LHCN-M2 (cell line): Measurements from ENCODE around the gene ERBB3. TPM values are rescaled to one million over a fixed set of nuclear protein-coding genes. Genes with fewer than 3 reads are reported as not detected.
A peak's percentile ranks its signal among the peaks of the same experiment; 100 is the strongest.

ENCODE experiments used
- DNase-seq: peaks from one replicate; pipeline ENCODE4 v3.0.0-alpha.2; 2012; ENCODE audit warnings: low read depth
- total RNA-seq: library from RNA; depleted of rRNA; stranded (reverse); fragments of >200 nt; gene quantifications from 2 replicates; pipeline ENCODE4 v1.2.3, GENCODE V29; 2014; rRNA removed

Gene ERBB3
- total RNA-seq, 1 experiment from 2014 or later = 1.7 TPM

DNA sequence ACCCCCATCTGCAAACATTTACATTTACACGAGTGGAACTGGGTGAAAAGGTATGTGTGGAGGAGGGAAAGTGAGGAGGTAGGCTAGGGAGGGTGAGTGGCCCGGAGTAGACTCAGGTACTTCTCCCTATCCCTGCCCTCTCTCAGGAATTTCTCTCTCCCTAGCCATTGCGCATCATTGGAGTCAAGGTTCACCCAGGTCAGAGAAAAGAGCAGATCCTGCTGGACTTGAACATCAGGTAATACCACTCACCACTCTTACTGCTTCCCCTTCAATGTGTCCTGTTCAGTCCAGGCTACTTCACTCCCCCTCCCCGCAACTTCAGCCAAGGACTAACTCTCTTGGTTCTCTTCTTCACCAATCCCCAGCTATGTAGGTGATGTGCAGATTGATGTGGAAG is 50.9 kb downstream of the ERBB3 start:
- DNase-seq = no peak

DNA sequence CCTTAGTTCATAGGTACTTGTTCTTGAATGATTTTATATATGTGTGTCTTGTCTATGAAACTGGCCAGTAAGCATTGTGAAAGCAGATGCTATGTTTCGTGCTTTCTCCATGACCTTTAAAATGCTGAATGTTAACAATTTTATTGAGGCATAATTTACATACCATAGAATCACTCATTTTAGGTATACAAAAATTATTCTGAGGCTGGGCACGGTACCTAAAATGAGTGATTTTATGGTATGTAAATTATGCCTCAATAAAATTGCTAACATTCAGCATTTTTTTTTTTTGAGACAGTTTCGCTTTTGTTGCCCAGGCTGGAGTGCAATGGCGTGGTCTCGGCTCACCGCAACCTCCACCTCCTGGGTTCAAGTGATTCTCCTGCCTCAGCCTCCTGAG is 54.9 kb downstream of the ERBB3 start:
- no peak for DNase-seq

DNA sequence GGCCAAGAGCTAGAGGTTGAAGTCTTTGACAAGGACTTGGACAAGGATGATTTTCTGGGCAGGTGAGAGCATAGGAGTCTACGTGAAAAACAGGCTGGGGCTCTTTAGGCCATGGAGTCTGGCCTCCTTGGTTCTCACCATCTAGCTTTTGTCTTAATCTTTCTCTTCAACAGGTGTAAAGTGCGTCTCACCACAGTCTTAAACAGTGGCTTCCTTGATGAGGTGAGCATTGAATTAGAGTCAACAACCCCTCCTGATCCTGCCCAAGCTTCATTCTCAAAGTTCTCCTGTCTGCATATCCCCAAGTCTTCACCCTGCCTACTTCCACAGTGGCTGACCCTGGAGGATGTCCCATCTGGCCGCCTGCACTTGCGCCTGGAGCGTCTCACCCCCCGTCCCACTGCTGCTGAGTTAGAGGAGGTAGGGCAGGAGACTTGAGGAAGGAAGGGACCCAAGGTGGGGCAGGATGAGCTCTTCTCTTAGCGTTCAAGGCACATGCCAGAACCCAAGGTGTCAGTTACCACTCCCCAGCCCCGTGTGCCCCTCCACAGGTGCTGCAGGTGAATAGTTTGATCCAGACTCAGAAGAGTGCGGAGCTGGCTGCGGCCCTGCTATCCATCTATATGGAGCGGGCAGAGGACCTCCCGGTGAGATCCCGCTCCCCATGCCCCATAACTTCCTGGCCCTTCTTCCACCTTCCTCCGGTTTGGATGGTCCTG is 58.0 kb downstream of the ERBB3 start:
- DNase-seq = no peak

DNA sequence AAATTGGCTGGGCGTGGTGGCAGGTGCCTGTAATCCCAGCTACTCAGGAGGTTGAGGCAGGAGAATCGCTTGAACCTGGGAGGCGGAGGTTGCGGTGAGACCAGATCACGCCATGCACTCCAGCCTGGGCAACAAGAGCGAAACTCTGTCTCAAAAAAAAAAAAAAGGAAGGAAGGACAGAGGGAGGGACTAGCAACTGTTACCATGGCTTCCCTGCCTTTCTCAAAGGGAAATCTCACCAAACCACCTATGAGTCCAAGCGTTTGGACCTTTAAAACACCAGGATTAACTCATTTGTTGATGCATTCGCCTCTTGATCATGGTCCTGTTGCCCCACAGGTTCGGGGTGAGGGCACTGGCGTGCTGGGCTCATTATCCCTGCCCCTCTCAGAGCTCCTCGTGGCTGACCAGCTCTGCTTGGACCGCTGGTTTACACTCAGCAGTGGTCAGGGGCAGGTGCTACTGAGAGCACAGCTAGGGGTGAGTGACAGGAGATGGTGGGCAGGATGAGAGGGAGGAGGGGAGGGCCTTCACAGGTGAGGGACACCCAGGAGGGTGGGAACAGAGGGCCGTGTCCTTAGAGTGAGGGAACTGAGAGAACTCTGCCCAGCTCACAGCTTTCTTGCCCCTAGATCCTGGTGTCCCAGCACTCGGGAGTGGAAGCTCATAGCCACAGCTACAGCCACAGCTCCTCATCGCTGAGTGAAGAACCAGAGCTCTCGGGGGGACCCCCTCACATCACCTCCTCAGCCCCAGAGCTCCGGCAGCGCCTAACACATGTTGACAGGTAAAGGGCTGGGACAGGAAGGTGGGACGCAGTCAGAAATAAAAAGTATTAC is 62.2 kb downstream of the ERBB3 start:
- DNase-seq = no peak

DNA sequence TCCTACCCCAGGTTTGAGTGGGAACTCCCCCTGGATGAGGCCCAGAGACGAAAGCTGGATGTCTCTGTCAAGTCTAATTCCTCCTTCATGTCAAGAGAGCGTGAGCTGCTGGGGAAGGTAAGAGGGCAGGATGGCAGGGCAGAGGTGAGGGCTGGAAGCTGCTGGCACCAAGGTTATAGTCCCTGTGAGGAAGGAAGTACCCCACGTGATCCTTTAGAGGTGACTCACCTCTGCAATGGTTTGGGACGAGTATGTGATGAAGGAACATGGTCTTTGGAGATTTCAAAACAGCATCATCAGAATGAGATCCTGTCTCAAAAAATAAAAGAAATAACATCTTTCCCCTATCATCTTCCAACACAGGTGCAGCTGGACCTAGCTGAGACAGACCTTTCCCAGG is 63.3 kb downstream of the ERBB3 start:
- DNase-seq = no peak

DNA sequence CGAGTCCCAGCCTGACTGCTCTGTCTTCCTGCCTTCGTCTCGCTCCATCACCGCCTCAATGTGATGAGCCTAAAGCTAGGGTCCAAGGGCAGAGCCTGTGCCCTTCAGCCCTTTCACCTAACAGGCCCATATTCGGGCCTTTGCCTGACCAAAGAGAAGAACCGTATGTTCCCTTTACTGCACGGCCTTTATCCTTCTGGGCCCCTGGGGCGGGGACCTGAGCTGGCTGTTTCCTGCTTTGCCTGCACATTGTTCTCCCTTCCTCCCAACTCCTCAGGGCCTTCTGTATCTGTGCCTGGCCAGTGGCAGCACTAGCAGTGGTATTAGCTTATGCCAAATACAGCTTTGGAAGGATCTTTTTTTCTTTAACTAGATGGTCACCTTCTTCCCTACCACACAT is 63.9 kb downstream of the ERBB3 start:
- DNase-seq = no peak

DNA sequence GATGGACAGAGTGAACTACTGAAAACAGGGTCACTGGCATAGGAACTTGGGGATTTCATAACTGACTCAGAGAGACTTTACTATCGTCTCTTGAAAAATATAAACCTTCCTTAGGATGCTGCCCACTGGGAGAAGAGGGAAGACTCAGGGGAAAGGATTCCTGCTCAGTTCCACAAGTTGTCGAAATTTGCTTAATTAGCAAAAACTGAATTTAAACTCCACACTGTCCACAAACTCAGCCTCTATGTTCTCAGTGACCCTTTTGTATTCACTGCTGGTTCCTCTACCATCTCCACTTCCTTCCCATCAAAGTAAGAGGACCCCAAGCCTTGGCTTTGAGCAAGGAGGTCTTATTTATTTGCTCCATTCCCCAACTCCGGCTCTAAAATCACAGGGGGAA is 65.3 kb downstream of the ERBB3 start:
- no peak for DNase-seq

DNA sequence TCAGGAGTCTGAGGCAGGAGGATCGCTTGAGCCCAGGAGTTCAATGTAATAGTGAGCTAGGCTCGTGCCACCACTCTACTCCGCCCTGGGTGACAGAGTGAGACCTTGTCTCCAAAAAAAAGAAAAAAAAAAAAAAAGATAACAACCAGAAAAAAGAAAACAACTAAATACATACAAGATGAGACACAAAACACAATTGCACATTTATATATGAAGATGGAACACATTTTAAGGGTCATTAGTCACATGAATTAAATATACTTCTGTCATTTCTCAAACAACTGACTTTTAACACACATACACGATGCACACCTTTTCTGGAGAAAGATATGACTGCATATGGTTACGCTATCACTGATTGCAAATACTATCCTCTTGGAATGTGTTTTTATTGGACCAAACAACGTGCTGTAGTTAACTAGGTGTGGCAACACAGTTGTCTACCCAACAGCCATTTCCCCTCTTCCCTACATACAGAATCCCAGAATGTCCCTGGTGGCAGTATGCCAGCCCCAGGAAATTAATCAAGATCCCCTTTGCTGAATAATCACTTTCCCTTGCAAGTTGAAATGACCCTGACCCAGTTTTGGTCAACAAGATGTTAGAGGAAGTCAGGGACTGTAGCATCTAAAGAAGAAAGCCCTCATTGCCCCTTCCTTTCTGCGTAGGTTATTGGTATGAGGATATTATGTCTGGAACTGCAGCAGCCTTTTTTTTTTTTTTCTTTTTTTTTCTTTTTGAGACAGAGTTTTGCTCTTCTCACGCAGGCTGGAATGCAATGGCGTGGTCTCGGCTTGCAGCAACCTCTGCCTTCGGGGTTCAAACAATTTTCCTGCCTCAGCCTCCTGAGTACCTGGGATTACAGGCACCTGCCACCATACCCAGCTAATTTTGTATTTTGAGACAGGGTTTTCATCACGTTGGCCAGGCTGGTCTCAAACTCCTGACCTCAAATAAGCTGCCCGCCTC is 66.8 kb downstream of the ERBB3 start:
- DNase-seq = no peak

DNA sequence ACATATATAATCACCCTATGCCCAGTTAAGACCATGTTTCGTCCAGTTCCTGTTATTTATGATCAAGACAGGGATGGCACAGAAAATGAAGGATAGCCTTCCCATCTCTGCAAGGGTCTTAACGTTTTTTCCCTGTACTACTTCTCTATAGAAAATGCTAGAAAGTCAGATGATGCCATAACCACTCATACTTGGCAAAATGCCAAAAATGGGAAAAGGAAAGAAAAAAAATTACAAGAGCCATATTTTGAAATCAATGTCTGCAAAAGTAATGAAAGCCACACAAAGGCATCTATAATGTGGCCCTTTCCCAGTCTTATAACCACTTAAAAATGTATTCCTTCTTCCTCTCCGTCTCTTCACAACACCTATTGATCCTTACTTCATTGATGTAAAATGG is 70.6 kb downstream of the ERBB3 start:
- DNase-seq = peak; percentile 58

DNA sequence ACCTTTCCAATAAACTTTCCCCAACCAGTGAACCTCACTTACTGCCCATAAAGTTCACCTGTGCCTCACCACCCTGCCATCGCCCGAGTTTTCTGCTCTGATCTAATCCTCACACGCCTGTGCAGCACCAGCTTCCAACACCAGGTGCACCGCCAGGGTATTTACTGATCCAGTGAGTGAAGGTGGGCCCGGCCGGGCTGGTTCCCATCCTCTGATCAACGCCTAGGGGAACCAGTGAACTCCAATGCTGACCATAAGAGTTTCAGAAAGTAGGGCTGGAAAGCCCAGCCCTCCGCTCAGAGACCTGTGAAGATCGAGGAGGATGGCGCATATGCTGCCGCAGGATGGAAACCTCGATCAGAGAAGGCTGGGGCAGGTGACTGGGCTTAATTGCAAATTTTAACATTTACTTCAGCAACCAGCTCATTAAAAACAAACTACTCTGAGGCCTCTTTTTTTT is 71.7 kb downstream of the ERBB3 start:
- peak; percentile 33 for DNase-seq

DNA sequence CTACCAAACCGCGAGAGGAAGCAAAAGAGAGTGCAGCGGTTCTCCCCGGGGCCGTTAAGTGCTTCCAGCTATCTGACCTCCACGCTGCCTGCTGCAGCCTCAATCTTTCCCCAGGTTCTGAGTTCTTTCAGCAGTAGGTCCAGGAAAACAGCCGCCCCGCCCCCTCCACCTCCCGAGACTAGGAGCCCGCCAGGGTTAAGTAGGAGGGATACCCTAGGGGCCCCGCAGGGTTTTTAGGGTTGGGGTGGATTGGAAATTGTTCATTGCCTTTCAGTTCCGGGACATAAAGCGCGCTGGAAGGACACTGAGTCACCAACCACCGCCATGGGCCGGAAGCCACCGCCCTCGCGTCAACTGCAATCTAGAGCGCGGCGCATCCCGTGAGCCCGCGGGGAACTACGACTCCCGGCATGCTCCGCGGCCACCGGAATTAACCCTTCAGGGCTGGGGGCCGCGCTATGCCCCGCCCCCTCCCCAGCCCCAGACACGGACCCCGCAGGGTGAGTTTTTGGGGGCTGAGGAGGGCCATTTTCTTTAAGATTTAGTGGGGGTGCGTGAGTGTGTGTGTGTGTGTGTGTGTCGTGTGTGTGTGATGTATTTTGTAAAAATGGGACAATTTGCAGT is 72.3 kb downstream of the ERBB3 start, which contains the start of gene MYL6B:
Gene MYL6B (plus strand): TSS at position 456 of the 624 bp plus-strand sequence. CDS start 1,332 bp downstream, outside the sequence.
- peak; percentile 92 for DNase-seq

Other genes starting within 250 kb of the ERBB3 start
- 24.1 and 24.9 TPM in 2 replicates for gene MMP19, start 237.2 kb upstream of the ERBB3 start, total RNA-seq
- 39.5 and 54.8 TPM in 2 replicates for gene PYM1, start 152.3 kb upstream of the ERBB3 start, total RNA-seq
- 56.0 and 71.4 TPM in 2 replicates for gene DGKA, start 149.0 kb upstream of the ERBB3 start, total RNA-seq
- 0.32 and 0.52 TPM in 2 replicates for gene PMEL, start 114.1 kb upstream of the ERBB3 start, total RNA-seq
- 64.4 and 66.5 TPM in 2 replicates for gene CDK2, start 113.3 kb upstream of the ERBB3 start, total RNA-seq
- gene RAB5B, start 106.1 kb upstream of the ERBB3 start, total RNA-seq = 46.7 and 60.3 TPM in 2 replicates
- gene SUOX, start 82.9 kb upstream of the ERBB3 start, total RNA-seq = 16.1 and 21.8 TPM in 2 replicates
- 2.2 and 3.4 TPM in 2 replicates for gene IKZF4, start 59.1 kb upstream of the ERBB3 start, total RNA-seq
- 414 and 1,103 TPM in 2 replicates for gene RPS26, start 38.2 kb upstream of the ERBB3 start, total RNA-seq
- 247 and 307 TPM in 2 replicates for gene PA2G4, start 24.4 kb downstream of the ERBB3 start, total RNA-seq
- 1,853 and 1,922 TPM in 2 replicates for gene RPL41, start 36.5 kb downstream of the ERBB3 start, total RNA-seq
- 3.6 and 3.8 TPM in 2 replicates for gene ZC3H10, start 38.1 kb downstream of the ERBB3 start, total RNA-seq
- 169 and 173 TPM in 2 replicates for gene ESYT1, start 48.1 kb downstream of the ERBB3 start, total RNA-seq
- gene MYL6B, start 72.4 kb downstream of the ERBB3 start, total RNA-seq = 130 and 136 TPM in 2 replicates
- gene MYL6, start 78.2 kb downstream of the ERBB3 start, total RNA-seq = 1,787 and 1,859 TPM in 2 replicates
- gene SMARCC2, start 109.3 kb downstream of the ERBB3 start, total RNA-seq = 41.6 and 60.4 TPM in 2 replicates
- 50.3 and 52.8 TPM in 2 replicates for gene RNF41, start 141.8 kb downstream of the ERBB3 start, total RNA-seq
- 47.1 and 57.1 TPM in 2 replicates for gene NABP2, start 144.2 kb downstream of the ERBB3 start, total RNA-seq
- not detected in 2 replicates for gene SLC39A5, start 149.9 kb downstream of the ERBB3 start, total RNA-seq
- 32.6 and 36.9 TPM in 2 replicates for gene ANKRD52, start 178.2 kb downstream of the ERBB3 start, total RNA-seq
- 16.5 and 20.8 TPM in 2 replicates for gene COQ10A, start 186.8 kb downstream of the ERBB3 start, total RNA-seq
- gene CS, start 220.2 kb downstream of the ERBB3 start, total RNA-seq = 156 and 159 TPM in 2 replicates
- gene CNPY2, start 235.8 kb downstream of the ERBB3 start, total RNA-seq = 96.3 and 118 TPM in 2 replicates